IMR-90 (cell line): ENCODE measurements around the gene BRDT.

Source experiments
- CEBPB ChIP-seq: IDR thresholded peaks from 2 replicates; pipeline ENCODE4 v1.6.1; 2012; ENCODE audit warnings: low read depth, low read length, improper control_type of control experiment
- CHD1 ChIP-seq: IDR thresholded peaks from 2 replicates; pipeline ENCODE4 v1.6.1; 2012; ENCODE audit warnings: low read depth, low read length, improper control_type of control experiment
- FOS ChIP-seq: fragments of 150-350 bp; IDR thresholded peaks from 2 replicates; pipeline ENCODE4 v1.6.1; 2016; ENCODE audit warnings: low read depth, low read length
- MAZ ChIP-seq: IDR thresholded peaks from 2 replicates; pipeline ENCODE4 v1.6.1; 2012; ENCODE audit warnings: low read depth, mild to moderate bottlenecking, low read length, improper control_type of control experiment, moderate library complexity, borderline replicate concordance
- POLR2A ChIP-seq: IDR thresholded peaks from 2 replicates; pipeline ENCODE4 v1.6.1; 2012; ENCODE audit warnings: mild to moderate bottlenecking, low read depth, low read length
- RAD21 ChIP-seq: IDR thresholded peaks from 2 replicates; pipeline ENCODE4 v1.6.1; 2012; ENCODE audit warnings: low read length, improper control_type of control experiment
- RCOR1 ChIP-seq: IDR thresholded peaks from 2 replicates; pipeline ENCODE4 v1.6.1; 2012; ENCODE audit warnings: mild to moderate bottlenecking, low read length, improper control_type of control experiment; ENCODE audit not compliant: insufficient replicate concordance
- SMC3 ChIP-seq: fragments of 150-350 bp; IDR thresholded peaks from 2 replicates; pipeline ENCODE4 v1.6.1; 2016; ENCODE audit warnings: low read depth, mild to moderate bottlenecking, antibody characterized with exemption, low read length, moderate library complexity
- USF2 ChIP-seq: fragments of 150-350 bp; IDR thresholded peaks from 2 replicates; pipeline ENCODE4 v1.6.1; 2017; ENCODE audit warnings: mild to moderate bottlenecking, antibody characterized with exemption, low read length, low read depth
- TF ChIP-seq, protein P1 (sequence below): conservative IDR thresholded peaks from 2 replicates; pipeline ENCODE4 v1.5.1; 2012; ENCODE audit warnings: mild to moderate bottlenecking, low read depth, low read length, improper control_type of control experiment

- TF ChIP-seq, protein P1, sequence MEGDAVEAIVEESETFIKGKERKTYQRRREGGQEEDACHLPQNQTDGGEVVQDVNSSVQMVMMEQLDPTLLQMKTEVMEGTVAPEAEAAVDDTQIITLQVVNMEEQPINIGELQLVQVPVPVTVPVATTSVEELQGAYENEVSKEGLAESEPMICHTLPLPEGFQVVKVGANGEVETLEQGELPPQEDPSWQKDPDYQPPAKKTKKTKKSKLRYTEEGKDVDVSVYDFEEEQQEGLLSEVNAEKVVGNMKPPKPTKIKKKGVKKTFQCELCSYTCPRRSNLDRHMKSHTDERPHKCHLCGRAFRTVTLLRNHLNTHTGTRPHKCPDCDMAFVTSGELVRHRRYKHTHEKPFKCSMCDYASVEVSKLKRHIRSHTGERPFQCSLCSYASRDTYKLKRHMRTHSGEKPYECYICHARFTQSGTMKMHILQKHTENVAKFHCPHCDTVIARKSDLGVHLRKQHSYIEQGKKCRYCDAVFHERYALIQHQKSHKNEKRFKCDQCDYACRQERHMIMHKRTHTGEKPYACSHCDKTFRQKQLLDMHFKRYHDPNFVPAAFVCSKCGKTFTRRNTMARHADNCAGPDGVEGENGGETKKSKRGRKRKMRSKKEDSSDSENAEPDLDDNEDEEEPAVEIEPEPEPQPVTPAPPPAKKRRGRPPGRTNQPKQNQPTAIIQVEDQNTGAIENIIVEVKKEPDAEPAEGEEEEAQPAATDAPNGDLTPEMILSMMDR: no peak
- no peak for TF ChIP-seq POLR2A
- no peak for TF ChIP-seq USF2
- no peak for TF ChIP-seq RCOR1
- no peak for TF ChIP-seq MAZ
- TF ChIP-seq FOS: no peak
- no peak for TF ChIP-seq RAD21
- no peak for TF ChIP-seq CEBPB
- no peak for TF ChIP-seq CHD1
- TF ChIP-seq SMC3: no peak
Observed at GRCh38 chr1:91979383-91979782, 30.2 kb downstream of the BRDT start.
